ENCODE results near the gene OSBPL2.

OSBPL2 gene

DNA sequence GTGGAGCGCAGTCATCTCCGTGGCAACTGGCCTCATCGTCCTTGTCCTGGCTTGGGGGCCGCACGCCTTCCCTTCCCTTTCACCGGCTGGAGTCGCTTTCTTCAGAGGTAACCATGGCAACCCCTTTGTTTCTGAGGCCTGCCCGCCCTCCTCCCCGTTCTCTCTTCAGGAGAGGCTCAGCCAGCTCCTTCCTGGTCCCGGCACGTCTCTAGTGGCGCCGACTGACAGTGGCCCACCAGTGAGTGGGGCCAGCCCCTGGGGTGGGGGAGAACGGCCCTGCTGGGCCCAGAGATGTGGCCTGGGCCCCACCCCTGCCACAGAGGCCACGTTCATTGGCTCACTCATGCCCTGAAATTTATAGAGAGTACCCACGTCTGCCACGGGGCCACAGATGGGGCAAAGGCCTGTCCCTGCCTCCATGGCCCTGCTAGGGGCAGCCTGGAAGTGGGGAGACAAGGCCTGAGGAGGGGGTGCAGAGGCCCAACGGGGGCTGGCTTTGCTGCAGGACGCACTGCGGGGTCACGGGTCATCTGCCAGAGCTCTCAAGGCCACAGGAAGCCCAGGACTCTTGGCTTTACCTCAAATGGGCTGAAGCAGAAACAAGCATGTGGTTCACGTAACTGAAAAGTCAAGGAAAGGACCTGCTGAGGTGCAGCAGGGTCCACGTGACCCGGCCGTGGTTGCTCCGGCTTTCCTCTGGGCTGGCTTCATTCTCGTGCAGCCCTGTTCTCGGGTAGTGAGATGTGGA is 1.4 kb upstream of the OSBPL2 start:
- FAIRE-seq = no peak
- DNase-seq (ENCODE audit: insufficient read length, low spot score) = no peak
- TF ChIP-seq, protein P1, sequence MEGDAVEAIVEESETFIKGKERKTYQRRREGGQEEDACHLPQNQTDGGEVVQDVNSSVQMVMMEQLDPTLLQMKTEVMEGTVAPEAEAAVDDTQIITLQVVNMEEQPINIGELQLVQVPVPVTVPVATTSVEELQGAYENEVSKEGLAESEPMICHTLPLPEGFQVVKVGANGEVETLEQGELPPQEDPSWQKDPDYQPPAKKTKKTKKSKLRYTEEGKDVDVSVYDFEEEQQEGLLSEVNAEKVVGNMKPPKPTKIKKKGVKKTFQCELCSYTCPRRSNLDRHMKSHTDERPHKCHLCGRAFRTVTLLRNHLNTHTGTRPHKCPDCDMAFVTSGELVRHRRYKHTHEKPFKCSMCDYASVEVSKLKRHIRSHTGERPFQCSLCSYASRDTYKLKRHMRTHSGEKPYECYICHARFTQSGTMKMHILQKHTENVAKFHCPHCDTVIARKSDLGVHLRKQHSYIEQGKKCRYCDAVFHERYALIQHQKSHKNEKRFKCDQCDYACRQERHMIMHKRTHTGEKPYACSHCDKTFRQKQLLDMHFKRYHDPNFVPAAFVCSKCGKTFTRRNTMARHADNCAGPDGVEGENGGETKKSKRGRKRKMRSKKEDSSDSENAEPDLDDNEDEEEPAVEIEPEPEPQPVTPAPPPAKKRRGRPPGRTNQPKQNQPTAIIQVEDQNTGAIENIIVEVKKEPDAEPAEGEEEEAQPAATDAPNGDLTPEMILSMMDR (IDR thresholded peaks at IDR 0.05; ENCODE audit: insufficient read depth, missing control alignments) = no peak

DNA sequence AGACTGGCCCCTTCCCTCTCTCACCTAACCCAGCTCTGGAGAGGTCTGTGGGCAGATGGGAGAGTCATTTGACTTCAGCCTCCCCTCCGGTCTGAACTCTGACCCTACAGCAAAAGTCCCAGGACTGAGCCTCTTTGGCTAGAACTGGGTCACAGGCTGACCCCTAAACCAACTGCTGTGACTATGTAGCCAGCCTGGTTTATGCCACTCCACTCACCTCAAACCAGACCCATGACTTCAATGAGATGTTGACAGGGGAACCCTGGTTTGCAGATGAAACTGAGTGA is 864 bp upstream of the OSBPL2 start:
- no peak for FAIRE-seq

DNA sequence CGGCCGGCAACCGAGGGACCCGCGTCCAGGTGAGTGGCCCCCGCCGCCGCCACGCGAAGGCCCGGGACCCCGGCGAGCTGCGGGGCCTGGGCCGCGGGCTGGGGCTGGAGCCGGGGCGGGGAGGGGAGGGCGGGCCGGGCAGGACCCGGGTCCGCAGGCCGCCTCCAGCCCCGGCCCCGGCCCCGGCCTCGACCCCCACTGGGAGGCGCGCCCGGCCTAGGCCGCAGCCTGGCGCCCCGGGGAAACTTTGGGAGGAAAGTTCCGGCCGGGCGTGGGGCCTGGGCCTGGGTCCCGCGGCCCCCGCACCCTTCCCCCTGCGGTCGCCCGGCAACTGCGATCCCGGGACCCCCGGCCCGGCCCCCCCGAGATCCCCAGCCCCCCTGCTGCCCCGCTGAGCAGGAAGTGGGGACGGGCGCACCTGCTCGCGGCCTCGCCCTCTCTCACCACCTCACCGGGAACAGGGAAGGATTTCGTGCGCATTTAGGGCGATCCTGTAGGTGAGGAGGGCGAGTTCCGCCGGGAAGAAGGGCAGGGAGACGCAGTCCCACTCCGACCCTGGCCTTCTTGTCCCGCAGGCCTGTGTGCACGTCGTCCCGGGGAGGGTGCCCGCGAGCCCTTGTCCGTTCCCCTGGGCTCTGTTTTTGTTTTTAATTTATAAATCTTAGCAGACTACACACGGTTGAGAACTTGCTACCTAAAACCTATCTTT is 402 bp downstream of the OSBPL2 start:
- FAIRE-seq (no peak), DNase-seq (ENCODE audit: insufficient read length, low spot score) (no peak)

More for the DNA sequence above, 864 bp upstream of the OSBPL2 start:
- TF ChIP-seq, protein P1 (IDR thresholded peaks at IDR 0.05; ENCODE audit: insufficient read depth, missing control alignments) = no peak
- no peak for DNase-seq (ENCODE audit: insufficient read length, low spot score)

DNA sequence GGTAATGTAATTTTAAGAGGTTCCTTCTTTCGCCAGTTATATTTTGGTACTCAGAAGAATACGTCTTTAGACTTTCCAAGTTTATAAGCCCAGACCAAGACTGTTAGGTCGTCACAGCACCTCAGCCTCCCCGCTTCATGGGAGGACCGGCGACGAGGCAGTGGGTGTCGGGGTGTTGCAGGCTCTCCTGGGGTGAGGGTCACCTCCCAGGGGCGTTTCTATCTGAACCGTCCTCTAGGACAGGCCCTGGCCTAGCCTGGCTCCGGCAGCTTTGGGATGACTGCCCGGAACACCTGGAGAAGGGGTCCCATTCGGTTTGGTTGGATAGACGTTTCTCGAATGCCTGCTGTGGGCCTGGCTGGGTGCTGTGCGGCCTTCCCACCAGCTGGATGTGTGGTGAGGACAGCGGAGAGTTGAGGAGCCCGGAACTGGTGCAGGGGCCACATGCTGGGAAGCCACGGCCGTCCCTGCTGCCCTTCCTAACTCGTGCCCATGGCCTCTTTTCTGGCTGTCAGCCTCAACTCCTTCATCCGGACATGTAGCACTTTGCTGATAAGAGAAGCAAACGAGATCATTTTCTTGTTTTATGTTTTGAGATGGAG is 1.1 kb downstream of the OSBPL2 start:
- FAIRE-seq = no peak

More for the DNA sequence above, 402 bp downstream of the OSBPL2 start:
- TF ChIP-seq, protein P1 (IDR thresholded peaks at IDR 0.05; ENCODE audit: insufficient read depth, missing control alignments) = no peak

DNA sequence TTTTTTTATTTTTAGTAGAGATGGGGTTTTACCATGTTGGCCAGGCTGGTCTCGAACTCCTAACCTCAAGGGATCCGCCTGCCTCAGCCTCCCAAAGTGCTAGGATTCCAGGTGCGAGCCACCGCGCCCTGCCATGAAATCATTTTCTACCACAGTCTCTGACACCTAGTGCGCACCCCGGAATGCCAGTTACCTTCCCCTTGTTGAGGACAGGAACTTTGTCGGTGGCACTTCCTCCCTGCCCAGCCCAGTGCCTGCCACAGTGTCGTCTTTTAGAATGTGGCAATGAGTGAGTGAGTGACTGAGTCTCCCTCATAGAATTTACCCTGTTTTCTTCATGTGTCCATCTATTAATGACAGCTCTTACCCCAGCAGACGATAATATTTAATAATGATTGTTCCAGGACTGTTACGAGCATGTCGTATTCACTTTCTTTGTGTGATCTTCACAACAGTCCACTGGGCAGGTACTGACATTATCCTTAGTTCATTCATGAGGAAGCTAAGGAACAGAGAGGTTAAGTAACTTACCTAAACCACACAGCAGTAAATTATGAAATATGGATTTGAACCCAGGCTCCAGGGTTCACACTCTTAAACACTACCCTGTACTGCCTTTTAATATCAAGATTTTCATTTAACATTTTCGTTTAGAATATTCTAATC is 1.8 kb downstream of the OSBPL2 start:
- TF ChIP-seq, protein P1 (IDR thresholded peaks at IDR 0.05; ENCODE audit: insufficient read depth, missing control alignments) = no peak
- no peak for DNase-seq (ENCODE audit: insufficient read length, low spot score)
- no peak for FAIRE-seq

More for the DNA sequence above, 1.1 kb downstream of the OSBPL2 start:
- TF ChIP-seq, protein P1 (IDR thresholded peaks at IDR 0.05; ENCODE audit: insufficient read depth, missing control alignments) = no peak
- no peak for DNase-seq (ENCODE audit: insufficient read length, low spot score)

DNA sequence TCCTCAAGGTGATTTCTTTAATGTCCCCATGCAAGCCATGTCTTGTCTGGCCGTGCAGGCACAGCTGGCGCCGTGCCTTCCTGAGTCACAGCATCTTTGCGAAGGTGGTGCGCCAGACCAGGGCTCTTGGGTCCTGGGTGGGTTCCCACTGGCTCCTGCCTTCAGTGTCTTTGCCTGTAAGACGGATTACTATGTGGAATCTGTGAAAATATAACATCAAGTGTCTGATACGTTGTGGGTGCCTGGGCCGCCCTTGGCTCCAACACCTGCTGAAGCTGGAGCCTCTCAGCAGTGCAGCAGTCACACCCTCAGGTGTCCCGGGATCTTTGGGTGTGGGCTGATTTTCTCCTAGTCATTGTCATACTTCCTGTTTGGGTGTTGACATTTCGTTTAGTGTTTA is 3.2 kb downstream of the OSBPL2 start:
- TF ChIP-seq, protein P1 (IDR thresholded peaks at IDR 0.05; ENCODE audit: insufficient read depth, missing control alignments) = no peak
- DNase-seq (ENCODE audit: insufficient read length, low spot score) (no peak), FAIRE-seq (no peak)
